HuH-7.5 (cell line): ENCODE measurements around the gene OR52E2.

Source experiments
- DNase-seq: peaks from one replicate; pipeline ENCODE4 v3.0.0; 2011; ENCODE audit warnings: low spot score

The OR52E2 gene

DNA sequence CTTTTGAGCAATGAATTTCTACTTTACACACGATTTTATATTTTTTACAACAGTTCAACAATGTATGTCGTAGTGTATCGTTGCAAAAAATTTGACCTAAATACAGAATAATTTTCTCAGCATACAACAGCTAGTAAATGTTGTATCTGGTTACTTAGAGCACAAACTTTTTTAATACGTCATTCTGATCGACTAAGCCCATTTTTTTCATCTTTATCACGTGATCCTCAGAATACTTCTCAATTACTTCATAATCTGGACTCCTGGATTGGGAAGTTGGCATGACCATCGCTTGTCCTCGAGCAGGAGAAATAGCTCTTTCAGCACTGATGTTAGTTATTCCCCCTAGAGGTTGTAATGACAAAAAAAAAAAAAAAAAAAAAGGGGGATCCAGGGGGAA lies 48.2 kb downstream of the OR52E2 start:
- no peak for DNase-seq
